Measurements from ENCODE around the gene SMAD2.

SMAD2 gene

GRCh38 chr18:47899107-47899840 lies 31.2 kb downstream of the SMAD2 start:
- DNase-seq (ENCODE audit: extremely low read depth in 1 of 2, low read depth in 1 of 2) = no peak

DNA sequence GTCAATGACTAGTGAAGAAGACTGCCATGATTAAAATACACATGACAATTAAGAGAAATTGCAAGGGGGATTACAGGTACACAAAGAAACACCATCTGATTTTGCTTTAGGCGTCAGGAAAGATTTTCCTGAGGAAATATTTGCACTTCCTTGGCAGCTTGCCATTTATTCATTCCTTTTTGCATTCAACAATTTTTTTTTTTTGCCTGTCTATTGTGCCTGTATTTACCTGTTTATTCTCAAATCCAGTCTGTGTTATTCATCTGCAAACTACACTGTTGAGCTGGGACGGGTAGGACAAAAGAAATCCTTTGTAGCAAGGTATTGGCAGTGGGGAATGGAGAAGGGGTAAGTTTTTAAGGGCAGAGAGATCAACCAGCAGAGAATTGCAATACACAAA lies 31.8 kb downstream of the SMAD2 start:
- DNase-seq (ENCODE audit: extremely low read depth in 1 of 2, low read depth in 1 of 2) = no peak

DNA sequence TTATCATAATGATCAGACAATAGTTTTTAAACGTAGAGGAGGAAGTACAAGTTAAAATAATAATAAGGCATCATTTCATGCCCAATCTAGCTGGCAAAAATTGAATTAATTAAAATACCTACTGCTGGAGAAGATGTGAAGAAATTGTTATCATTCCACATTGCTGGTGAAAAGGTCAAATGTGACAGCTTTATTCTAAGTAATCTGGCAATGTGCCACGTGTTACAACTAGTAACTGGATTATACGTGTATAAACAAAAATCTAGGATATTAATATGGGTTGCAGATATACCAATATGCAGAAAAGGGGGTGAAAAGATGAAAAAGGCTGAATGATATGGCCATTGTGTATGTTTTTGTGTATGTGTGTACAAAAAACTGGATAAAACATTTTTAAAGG lies 32.4 kb downstream of the SMAD2 start:
- DNase-seq (ENCODE audit: extremely low read depth in 1 of 2, low read depth in 1 of 2) = no peak

GRCh38 chr18:47895565-47896250 lies 34.8 kb downstream of the SMAD2 start:
- DNase-seq (ENCODE audit: extremely low read depth in 1 of 2, low read depth in 1 of 2) = no peak

DNA sequence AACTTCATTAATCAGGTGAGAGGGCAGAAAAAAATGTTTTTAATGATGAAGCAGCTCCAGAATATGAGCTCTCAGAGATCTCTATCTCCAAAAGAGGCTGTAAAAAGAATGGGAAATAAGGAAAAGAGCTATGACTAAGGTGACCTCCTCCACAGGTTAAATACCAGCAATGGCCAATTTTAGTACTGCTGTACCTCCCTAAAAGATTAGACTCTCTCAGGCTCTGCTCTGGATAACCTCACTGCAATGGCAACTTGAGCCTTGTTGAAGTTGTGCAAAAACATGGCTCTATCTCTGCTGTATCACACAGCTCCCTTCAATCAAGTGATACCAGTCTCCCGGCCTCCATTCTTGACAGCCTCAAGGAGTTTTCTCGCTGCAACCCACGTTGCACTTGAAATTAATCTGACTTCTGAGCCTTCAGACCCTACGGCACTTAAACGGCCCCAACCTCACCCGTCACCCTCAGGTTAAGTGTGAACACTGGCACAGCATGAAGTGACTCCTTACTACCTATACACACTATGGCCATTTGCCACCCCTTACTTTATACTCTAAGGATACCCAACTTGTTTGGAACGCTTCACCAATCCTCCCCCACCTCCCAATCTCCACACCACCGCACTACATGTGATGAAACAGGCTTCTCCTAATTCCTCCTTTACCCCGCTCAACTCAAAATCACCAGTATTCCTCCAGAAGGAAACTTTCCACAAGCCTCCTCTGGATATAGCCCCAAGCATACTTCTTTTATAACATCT lies 36.3 kb downstream of the SMAD2 start:
- no peak for DNase-seq (ENCODE audit: extremely low read depth in 1 of 2, low read depth in 1 of 2)

- DNase-seq (ENCODE audit: extremely low read depth in 1 of 2, low read depth in 1 of 2) = no peak
Observed at GRCh38 chr18:47893047-47893446, 37.4 kb downstream of the SMAD2 start.

- no peak for DNase-seq (ENCODE audit: extremely low read depth in 1 of 2, low read depth in 1 of 2)
Observed at GRCh38 chr18:47888156-47888555, 42.3 kb downstream of the SMAD2 start.

DNA sequence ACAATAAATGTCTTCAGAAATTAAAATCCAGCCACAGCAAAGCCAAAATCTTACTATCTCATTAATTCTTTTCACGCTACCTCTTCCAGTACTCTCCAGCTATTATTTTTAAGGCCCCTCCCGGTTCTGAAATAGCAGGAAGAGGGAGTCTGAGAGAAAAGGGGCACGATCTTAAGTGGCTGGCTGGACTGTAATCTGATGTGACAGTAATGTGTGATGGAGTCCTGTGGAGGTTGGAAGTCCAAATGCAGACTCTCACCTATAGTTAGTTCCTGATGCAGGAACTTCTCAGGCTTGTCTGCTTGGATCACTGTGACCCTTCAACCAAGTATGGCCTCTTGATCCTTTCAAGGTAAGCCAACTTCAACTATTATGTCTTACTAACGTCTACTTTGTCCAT lies 43.2 kb downstream of the SMAD2 start:
- no peak for DNase-seq (ENCODE audit: extremely low read depth in 1 of 2, low read depth in 1 of 2)

DNA sequence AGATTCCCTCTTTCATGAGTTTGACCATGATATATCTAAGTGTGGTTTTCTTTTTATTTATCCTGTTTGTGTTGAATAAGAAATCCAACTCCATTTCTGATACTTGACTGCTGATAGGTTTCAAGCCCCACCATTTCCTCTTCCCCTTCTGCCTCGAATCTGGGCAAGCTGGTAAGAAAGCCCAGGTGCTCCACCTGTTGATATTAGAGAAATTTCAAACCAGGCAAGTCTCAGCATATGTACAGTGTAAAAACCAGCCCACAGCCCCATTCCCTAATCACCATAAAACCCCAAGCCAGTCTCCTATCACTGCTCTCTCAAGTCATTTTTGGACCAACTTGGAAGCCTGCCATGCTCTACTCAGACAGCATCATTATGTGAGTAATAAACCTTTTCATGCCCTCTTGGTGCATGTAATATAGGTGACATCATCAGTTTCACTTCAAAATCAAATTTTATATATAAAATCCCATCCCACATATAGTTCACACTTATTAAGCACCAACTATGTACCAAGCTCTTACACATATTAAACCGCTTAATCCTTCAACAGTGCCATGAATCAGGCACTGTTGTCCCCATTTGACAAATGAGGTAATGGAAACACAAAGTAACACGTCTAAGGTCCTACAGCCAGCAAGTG lies 46.6 kb downstream of the SMAD2 start:
- DNase-seq (ENCODE audit: extremely low read depth in 1 of 2, low read depth in 1 of 2) = no peak

GRCh38 chr18:47882641-47883040 lies 47.8 kb downstream of the SMAD2 start:
- DNase-seq (ENCODE audit: extremely low read depth in 1 of 2, low read depth in 1 of 2) = no peak

- DNase-seq (ENCODE audit: extremely low read depth in 1 of 2, low read depth in 1 of 2) = no peak
Observed at GRCh38 chr18:47881752-47882455, 48.6 kb downstream of the SMAD2 start.

- no peak for DNase-seq (ENCODE audit: extremely low read depth in 1 of 2, low read depth in 1 of 2)
Observed at GRCh38 chr18:47881042-47881441, 49.4 kb downstream of the SMAD2 start.

DNA sequence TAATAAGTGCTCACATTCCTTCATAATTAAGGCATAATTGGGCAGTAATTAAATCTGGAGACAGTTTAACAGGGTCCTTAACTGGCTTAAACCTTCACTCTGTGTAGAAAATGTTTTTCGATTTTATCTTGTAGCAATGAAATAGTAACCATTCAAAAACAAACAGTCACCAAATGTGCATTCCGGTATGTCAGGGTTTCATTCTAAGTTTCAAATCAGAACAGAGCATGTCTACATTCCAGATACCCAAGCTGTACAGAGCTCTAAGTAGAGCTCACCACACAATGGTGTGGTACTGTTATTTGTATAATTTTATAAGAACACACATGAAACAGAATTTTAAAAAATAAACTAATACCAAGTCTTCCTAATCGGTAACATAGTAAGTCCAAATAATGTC lies 52.6 kb downstream of the SMAD2 start:
- no peak for DNase-seq (ENCODE audit: extremely low read depth in 1 of 2, low read depth in 1 of 2)

DNA sequence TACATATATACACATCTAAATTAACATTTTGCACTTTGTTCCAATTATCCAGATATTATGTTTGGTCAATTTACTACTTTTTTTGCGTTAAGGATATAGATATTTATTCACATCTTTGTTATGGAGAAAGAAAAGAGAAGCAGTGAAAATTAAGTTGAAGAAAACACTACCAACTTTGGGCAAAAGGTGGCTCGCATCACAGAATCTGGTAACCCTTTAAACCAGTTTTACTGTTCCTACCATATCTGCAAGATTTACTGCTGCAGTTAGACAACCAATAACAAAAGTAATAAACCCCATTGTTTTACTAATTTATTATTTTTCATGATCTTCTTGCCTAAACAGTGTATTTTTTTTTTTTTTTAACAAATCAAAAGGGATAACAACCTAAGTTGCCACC lies 53.6 kb downstream of the SMAD2 start:
- DNase-seq (ENCODE audit: extremely low read depth in 1 of 2, low read depth in 1 of 2) = no peak

DNA sequence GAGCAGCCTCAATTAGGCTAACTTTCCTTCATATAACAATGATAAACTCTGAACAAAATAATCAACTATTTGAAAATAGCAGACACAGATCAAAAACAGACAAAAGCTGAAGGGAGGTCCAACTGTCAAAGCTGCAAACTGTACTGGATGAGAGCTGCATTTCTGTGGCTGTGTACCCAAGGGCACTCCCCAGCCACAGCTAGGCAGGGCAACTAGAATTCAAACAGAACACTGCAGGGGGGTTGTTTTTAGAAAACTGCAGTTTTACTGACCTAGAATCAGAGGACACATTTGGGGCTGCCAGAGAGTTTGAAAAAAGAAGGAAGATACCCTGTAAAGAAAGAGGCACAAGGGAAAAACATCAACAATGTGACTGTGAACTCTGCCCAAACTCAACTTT lies 56.8 kb downstream of the SMAD2 start:
- no peak for DNase-seq (ENCODE audit: extremely low read depth in 1 of 2, low read depth in 1 of 2)

- no peak for DNase-seq (ENCODE audit: extremely low read depth in 1 of 2, low read depth in 1 of 2)
Observed at GRCh38 chr18:47872426-47872825, 58.0 kb downstream of the SMAD2 start.

DNA sequence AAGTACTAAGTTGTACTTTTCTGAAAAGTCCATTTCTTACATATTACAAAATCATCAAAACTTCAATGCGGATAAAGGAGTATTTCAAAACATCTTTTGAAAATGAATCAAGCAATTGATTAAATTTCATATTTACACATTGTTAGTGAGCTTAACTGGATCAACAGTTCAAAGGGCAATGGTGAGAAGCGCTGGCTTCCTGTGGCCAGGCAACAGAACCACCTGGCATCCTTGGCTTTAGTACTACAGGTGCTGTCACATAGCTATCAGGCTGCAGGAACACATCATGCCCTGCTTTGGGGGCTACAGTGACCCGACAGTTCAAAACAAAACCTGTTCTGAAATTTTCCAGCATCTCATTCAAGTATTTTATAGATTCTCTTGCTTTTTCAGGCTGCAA lies 59.2 kb downstream of the SMAD2 start:
- no peak for DNase-seq (ENCODE audit: extremely low read depth in 1 of 2, low read depth in 1 of 2)

GRCh38 chr18:47870605-47871004 lies 59.9 kb downstream of the SMAD2 start:
- no peak for DNase-seq (ENCODE audit: extremely low read depth in 1 of 2, low read depth in 1 of 2)

DNA sequence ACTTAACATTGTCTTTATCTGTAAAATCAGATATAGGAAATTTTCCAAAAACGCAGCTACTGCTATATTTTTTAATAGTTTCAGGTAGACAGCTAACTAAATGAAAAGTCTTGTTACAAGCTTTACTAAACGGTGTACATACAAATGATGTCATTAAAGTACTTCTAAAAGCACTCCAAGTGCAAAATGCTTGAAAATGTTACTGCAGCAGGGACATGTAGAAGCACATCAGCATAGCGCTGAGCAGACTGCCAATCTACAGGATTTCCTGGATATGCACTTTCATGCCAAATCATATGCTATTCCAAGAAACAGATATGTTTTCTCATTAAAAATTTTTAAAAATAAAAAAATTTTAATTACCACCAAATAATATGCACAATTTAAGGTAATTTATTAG lies 61.7 kb downstream of the SMAD2 start:
- no peak for DNase-seq (ENCODE audit: extremely low read depth in 1 of 2, low read depth in 1 of 2)

DNA sequence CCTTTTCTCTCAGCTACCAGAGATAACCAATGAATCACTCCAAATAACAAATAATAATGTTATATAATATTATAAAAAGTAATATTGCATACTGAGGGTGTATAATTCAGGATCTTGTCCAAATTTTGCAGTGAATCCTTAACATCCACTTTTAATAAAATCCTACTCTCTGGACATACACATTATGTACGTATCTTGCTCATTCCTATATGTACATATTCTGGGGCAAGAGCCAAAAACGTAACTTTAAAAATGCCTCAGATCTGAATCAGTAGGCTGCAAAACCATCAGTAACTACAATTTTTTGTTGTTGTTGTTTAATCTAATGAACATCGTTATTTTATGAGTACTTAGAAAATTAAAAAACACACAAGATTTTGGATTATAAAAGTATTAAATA lies 65.3 kb downstream of the SMAD2 start:
- DNase-seq (ENCODE audit: extremely low read depth in 1 of 2, low read depth in 1 of 2) = no peak

GRCh38 chr18:47863041-47863440 lies 67.4 kb downstream of the SMAD2 start:
- DNase-seq (ENCODE audit: extremely low read depth in 1 of 2, low read depth in 1 of 2) = no peak

All from stimulated activated CD8-positive, alpha-beta memory T cell treated with anti-CD3 and anti-CD28 coated beads, Interleukin-7, amount 100 ng/mL, for 48 hours (primary cell).